Smooth muscle cell (in vitro differentiated cells): ENCODE data around the gene RFTN2. TPM values are rescaled to one million over a fixed set of nuclear protein-coding genes. Genes with fewer than 3 reads are reported as not detected.

ENCODE experiments used
- DNase-seq: peaks from one replicate; lab custom pipeline; 2025; ENCODE audit not compliant: unreplicated experiment; lab: John Stamatoyannopoulos, UW
- H2AFZ ChIP-seq: fragments of 200-600 bp; sonication (generic); 2 replicates; pipeline ENCODE4 v1.6.0; 2016; ENCODE audit warnings: antibody characterized with exemption, low read depth, mild to moderate bottlenecking
- H3F3A ChIP-seq: fragments of 200-600 bp; sonication (generic); 2 replicates; pipeline ENCODE4 v1.6.0; 2017; ENCODE audit warnings: antibody characterized with exemption, low read depth
- H3K27ac ChIP-seq: fragments of 200-600 bp; sonication (generic); 2 replicates; pipeline ENCODE4 v1.5.1; 2016; ENCODE audit warnings: low read depth, mild to moderate bottlenecking
- H3K27me3 ChIP-seq: fragments of 200-600 bp; sonication (generic); 2 replicates; pipeline ENCODE4 v1.6.1; 2016; ENCODE audit warnings: low read depth, mild to moderate bottlenecking
- H3K36me3 ChIP-seq: fragments of 200-600 bp; sonication (generic); 2 replicates; pipeline ENCODE4 v1.5.1; 2016; ENCODE audit warnings: low read depth
- H3K4me1 ChIP-seq: fragments of 200-600 bp; sonication (generic); 2 replicates; pipeline ENCODE4 v1.5.1; 2016; ENCODE audit warnings: low read depth
- H3K4me2 ChIP-seq: fragments of 200-600 bp; sonication (generic); 2 replicates; pipeline ENCODE4 v1.6.0; 2016; ENCODE audit warnings: mild to moderate bottlenecking
- H3K4me3 ChIP-seq: fragments of 200-600 bp; sonication (generic); 2 replicates; pipeline ENCODE4 v1.5.1; 2016; ENCODE audit warnings: mild to moderate bottlenecking
- H3K79me2 ChIP-seq: fragments of 200-600 bp; sonication (generic); 2 replicates; pipeline ENCODE4 v1.6.0; 2016; ENCODE audit warnings: low read depth, mild to moderate bottlenecking
- H3K9ac ChIP-seq: fragments of 200-600 bp; sonication (generic); 2 replicates; pipeline ENCODE4 v1.6.0; 2016; ENCODE audit warnings: low read depth
- H3K9me3 ChIP-seq: fragments of 200-600 bp; sonication (generic); replicated peaks from 2 replicates; pipeline ENCODE4 v1.5.1; 2016; ENCODE audit warnings: low read depth
- H4K20me1 ChIP-seq: fragments of 200-600 bp; sonication (generic); 2 replicates; pipeline ENCODE4 v1.6.0; 2016; ENCODE audit warnings: low read depth
- WGBS: methylation state at CpG from one replicate; pipeline ENCODE4 v1.1.7; 2016; ENCODE audit warnings: low lambda C conversion rate; 5-methylcytosine and 5-hydroxymethylcytosine counted together
- polyA plus RNA-seq: library from polyadenylated mRNA; unstranded; fragments of >200 nt; fragmentation: Nextera tagmentation; extraction: Ambion mirVana; gene quantifications from 2 replicates; pipeline ENCODE4 v1.2.1, GENCODE V29; 2016
- total RNA-seq: library from RNA; depleted of rRNA; stranded (reverse); fragments of >200 nt; gene quantifications from 2 replicates; pipeline ENCODE4 v1.2.3, GENCODE V29; 2014
- TF ChIP-seq, protein P1 (sequence below): fragments of 200-600 bp; sonication (generic); IDR thresholded peaks from 2 replicates; pipeline ENCODE4 v1.5.1; 2017; ENCODE audit warnings: borderline replicate concordance, mild to moderate bottlenecking, antibody characterized with exemption; ENCODE audit not compliant: insufficient read depth, poor library complexity, severe bottlenecking

RFTN2 gene
- total and polyA plus RNA-seq, 2 experiments from 2014 or later: 9.5 to 15.9 TPM

DNA sequence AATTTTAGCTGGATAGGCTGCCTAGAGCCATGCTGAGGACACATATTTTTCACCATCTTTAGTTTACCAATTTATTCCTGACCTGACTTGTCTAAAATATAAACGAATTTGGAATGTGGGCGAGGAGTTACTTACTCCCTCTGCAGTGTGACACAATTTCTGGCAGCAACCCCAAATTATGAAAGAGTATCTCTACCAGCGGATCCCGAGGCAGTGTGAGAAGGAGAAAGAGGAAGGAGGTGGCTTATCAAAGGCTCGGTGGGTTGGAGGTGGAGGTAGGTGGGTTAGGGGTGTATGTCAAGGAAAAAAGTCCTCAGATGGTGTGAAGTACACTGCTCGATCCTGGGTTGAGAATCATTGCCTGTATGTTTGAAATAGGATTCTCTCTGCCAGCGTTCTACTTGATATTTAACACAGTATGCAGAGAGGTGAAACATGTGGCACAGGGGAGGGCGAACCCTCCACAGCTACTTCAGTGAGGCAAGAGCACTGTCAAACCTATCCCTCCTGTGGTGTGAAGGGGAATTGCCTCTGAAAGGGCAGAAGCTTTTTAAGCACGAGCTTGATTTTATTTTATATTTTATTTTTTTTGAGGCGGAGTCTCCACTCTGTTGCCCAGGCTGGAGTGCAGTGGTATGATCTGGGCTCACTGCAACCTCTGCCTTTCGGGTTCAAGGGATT lies 76.0 kb downstream of the RFTN2 start:
- H3K79me2 ChIP-seq: no peaks in the 10 kb centered on the region
- H3K4me3 ChIP-seq: no peak overlapping the region
- H2AFZ ChIP-seq: no peak overlapping the region
- no peaks in the 10 kb centered on the region for H4K20me1 ChIP-seq
- no peak for DNase-seq
- no peak overlapping the region for H3K4me2 ChIP-seq
- no peak overlapping the region for H3K27ac ChIP-seq
- H3K9ac ChIP-seq: no peak overlapping the region
- H3F3A ChIP-seq: no peaks in the 10 kb centered on the region
- H3K4me1 ChIP-seq: no peaks in the 10 kb centered on the region
- H3K36me3 ChIP-seq: no peaks in the 10 kb centered on the region
- TF ChIP-seq, protein P1, sequence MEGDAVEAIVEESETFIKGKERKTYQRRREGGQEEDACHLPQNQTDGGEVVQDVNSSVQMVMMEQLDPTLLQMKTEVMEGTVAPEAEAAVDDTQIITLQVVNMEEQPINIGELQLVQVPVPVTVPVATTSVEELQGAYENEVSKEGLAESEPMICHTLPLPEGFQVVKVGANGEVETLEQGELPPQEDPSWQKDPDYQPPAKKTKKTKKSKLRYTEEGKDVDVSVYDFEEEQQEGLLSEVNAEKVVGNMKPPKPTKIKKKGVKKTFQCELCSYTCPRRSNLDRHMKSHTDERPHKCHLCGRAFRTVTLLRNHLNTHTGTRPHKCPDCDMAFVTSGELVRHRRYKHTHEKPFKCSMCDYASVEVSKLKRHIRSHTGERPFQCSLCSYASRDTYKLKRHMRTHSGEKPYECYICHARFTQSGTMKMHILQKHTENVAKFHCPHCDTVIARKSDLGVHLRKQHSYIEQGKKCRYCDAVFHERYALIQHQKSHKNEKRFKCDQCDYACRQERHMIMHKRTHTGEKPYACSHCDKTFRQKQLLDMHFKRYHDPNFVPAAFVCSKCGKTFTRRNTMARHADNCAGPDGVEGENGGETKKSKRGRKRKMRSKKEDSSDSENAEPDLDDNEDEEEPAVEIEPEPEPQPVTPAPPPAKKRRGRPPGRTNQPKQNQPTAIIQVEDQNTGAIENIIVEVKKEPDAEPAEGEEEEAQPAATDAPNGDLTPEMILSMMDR: peak; percentile 17
- no peaks in the 10 kb centered on the region for H3K9me3 ChIP-seq
- WGBS: 83% methylated on average over 11 of the region's 11 CpGs
- no peaks in the 10 kb centered on the region for H3K27me3 ChIP-seq

DNA sequence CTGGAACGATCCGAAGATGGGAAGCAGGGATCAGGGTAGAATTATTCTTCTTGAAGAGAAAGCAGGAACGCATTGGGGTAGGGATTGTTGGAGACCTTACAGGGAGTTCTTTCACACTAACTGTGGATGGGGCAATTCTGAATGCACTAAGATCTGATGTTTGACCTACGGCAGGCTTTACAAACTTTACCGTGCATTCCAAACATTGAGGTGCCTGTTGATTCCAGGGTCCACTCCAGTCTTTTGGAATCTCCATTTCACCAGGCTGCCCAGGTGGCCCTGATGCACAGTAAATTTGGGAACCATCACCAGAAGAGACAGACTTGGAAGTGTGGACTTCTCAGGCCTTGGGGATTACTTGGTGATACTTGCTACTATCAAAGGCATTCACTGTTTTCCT lies 76.9 kb downstream of the RFTN2 start:
- TF ChIP-seq, protein P1: no peak
- H3K36me3 ChIP-seq: no peaks in the 10 kb centered on the region
- H3K9ac ChIP-seq: no peak overlapping the region

DNA sequence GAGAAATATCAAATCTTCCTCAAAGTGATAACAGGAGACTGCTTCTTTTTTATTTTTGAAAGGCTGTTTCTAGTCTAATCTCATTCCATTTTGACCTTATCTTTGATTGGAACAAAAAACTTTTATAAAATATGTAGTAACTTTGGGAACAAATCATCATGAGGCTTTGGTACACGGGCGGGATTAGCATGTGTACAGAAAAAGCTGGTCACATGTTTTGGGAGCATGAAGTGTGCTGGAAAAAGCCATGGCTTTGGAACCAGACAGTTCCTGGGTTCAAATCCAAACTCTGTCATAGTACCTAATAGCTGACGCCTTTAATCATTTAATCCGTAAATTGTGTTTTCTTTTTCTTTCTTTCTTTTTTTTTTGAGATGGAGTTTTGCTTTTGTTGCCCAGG lies 78.2 kb downstream of the RFTN2 start:
- Histone ChIP-seq H3F3A (no peaks in the 10 kb centered on the region), H3K79me2 (no peaks in the 10 kb centered on the region), H4K20me1 (no peaks in the 10 kb centered on the region), H3K27ac (no peak overlapping the region), H3K36me3 (no peaks in the 10 kb centered on the region), H3K9me3 (no peaks in the 10 kb centered on the region), H3K9ac (no peak overlapping the region), H3K27me3 (no peaks in the 10 kb centered on the region), H3K4me3 (no peak overlapping the region), H3K4me2 (no peak overlapping the region), H2AFZ (no peak overlapping the region), H3K4me1 (no peaks in the 10 kb centered on the region)
- TF ChIP-seq, protein P1: no peak
- DNase-seq: no peak
- 93% methylated on average over 4 of the region's 4 CpGs for WGBS

More for the DNA sequence above, 76.9 kb downstream of the RFTN2 start:
- Histone ChIP-seq H3K27me3 (no peaks in the 10 kb centered on the region), H2AFZ (no peak overlapping the region), H3K9me3 (no peaks in the 10 kb centered on the region), H3K4me1 (no peaks in the 10 kb centered on the region), H3K79me2 (no peaks in the 10 kb centered on the region), H3K4me2 (no peak overlapping the region), H3F3A (no peaks in the 10 kb centered on the region), H4K20me1 (no peaks in the 10 kb centered on the region), H3K4me3 (no peak overlapping the region), H3K27ac (no peak overlapping the region)
- 93% methylated on average over 5 of the region's 5 CpGs for WGBS
- DNase-seq: no peak

DNA sequence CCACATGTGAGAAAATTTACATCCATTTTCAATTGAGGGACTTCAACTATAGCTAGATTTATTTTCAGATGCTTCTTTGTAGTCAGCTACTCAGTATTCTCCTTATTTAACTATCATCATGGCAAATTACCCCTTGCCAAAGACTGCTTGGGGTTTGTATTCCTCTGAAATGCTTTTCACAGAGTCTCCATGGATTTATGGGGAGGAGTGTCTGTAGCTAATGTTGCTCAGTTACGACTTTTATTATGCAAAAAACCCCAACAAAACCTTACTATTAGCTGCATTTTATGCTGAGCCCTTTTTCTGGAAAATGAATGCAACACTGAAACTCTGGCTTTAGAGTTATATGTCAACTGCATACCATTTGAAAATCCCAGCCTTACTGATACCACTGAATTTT lies 78.6 kb downstream of the RFTN2 start:
- Histone ChIP-seq H4K20me1 (no peaks in the 10 kb centered on the region), H3K27ac (no peak overlapping the region), H3K4me1 (no peaks in the 10 kb centered on the region), H3K9ac (no peak overlapping the region), H3K4me2 (no peak overlapping the region), H3K36me3 (no peaks in the 10 kb centered on the region), H3K79me2 (no peaks in the 10 kb centered on the region), H2AFZ (no peak overlapping the region), H3F3A (no peaks in the 10 kb centered on the region), H3K9me3 (no peaks in the 10 kb centered on the region), H3K27me3 (no peaks in the 10 kb centered on the region), H3K4me3 (no peak overlapping the region)
- DNase-seq: no peak
- 62% methylated on average over 1 of the region's 1 CpG for WGBS
- TF ChIP-seq, protein P1: no peak
